Stromal cell of bone marrow (primary cell): Measurements from ENCODE around the gene DNAJC5.

Experiments
- DNase-seq: peaks from one replicate; pipeline ENCODE4 v3.0.0-alpha.2; 2012; ENCODE audit warnings: low read depth

The DNAJC5 gene

GRCh38 chr20:63980806-63981728 is 86.1 kb downstream of the DNAJC5 start, which contains the start of gene PRPF6:
PRPF6 (plus strand) TSS chr20:63981132; CDS start chr20:63981246, 114 bp downstream.
- peak; percentile 87 for DNase-seq

- DNase-seq: no peak
These were observed 88.0 kb downstream of the DNAJC5 start for GRCh38 chr20:63982937-63983336.
